ENCODE measurements around the gene PAK5.

DNA sequence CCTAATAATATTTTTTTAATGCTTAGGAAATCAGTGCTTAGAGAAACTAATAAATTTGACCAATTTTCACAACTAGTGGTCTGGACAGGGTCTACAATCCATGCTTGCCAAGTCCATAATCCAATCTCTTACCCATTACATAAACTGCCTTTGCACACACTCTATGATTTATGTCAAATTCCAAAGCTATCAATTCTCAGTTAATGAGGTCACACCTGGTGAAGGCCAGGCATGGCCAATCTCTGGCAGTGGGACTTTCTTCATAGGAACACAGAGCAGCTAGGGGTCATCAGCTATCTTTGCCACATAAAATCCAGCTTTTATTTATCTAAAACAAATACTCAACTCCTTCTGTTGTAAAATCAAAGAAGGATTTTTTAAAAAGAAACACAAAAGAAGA lies 21.2 kb downstream of the PAK5 start:
- TF ChIP-seq, protein P1, sequence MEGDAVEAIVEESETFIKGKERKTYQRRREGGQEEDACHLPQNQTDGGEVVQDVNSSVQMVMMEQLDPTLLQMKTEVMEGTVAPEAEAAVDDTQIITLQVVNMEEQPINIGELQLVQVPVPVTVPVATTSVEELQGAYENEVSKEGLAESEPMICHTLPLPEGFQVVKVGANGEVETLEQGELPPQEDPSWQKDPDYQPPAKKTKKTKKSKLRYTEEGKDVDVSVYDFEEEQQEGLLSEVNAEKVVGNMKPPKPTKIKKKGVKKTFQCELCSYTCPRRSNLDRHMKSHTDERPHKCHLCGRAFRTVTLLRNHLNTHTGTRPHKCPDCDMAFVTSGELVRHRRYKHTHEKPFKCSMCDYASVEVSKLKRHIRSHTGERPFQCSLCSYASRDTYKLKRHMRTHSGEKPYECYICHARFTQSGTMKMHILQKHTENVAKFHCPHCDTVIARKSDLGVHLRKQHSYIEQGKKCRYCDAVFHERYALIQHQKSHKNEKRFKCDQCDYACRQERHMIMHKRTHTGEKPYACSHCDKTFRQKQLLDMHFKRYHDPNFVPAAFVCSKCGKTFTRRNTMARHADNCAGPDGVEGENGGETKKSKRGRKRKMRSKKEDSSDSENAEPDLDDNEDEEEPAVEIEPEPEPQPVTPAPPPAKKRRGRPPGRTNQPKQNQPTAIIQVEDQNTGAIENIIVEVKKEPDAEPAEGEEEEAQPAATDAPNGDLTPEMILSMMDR (conservative IDR thresholded peaks at IDR 0.05 in 1 of 2, IDR thresholded peaks at IDR 0.05 in 1 of 2; ENCODE audit: low read depth in 1 of 2, low read length in 2 of 2), result no peak
- TF ChIP-seq EZH2 (IDR thresholded peaks at IDR 0.05; ENCODE audit: low read length, missing control alignments), result no peak
